Skin of body (tissue), 2 donors: ENCODE results near the gene BRS3. TPM values are rescaled to one million over a fixed set of nuclear protein-coding genes. Genes with fewer than 3 reads are reported as not detected.
A peak's percentile ranks its signal among the peaks of the same experiment; 100 is the strongest.

Experiments
- DNase-seq: peaks from one replicate; lab custom pipeline; 2025; lab: John Stamatoyannopoulos, UW
- total RNA-seq: library from RNA; depleted of rRNA; stranded (reverse); fragments of >200 nt; gene quantifications from one replicate; pipeline ENCODE4 v1.2.3, GENCODE V29; 2014

BRS3 gene
- total RNA-seq, 1 donor from 2014 or later = not detected

- DNase-seq = no peak
These were observed 5.3 kb downstream of the BRS3 start for GRCh38 chrX:136493011-136493410.

- DNase-seq = no peak
These were observed 7.3 kb downstream of the BRS3 start for GRCh38 chrX:136495043-136495442.

GRCh38 chrX:136496186-136496763, 8.5 kb downstream of the BRS3 start:
- DNase-seq = no peak

- DNase-seq = peak; percentile 90
These were observed 9.2 kb downstream of the BRS3 start for GRCh38 chrX:136496764-136497555.

GRCh38 chrX:136497556-136498052, 9.9 kb downstream of the BRS3 start, which contains the start of gene HTATSF1:
HTATSF1 (plus strand) TSS chrX:136497592; CDS start chrX:136497685, 93 bp downstream.
- peak; percentile 51 for DNase-seq

GRCh38 chrX:136519069-136519468, 31.3 kb downstream of the BRS3 start:
- DNase-seq = no peak

GRCh38 chrX:136523770-136524169, 36.0 kb downstream of the BRS3 start:
- DNase-seq = no peak

- peak; percentile 85 for DNase-seq
These were observed 38.2 kb downstream of the BRS3 start for GRCh38 chrX:136525738-136526606.

- DNase-seq = no peak
These were observed 41.0 kb downstream of the BRS3 start for GRCh38 chrX:136528645-136529315.

GRCh38 chrX:136529795-136530194, 42.0 kb downstream of the BRS3 start:
- no peak for DNase-seq

- no peak for DNase-seq
These were observed 44.2 kb downstream of the BRS3 start, which contains the start of gene VGLL1 for GRCh38 chrX:136531951-136532350. VGLL1 (plus strand) TSS chrX:136532215; CDS start chrX:136536021, 3,806 bp downstream.

GRCh38 chrX:136534131-136534530, 46.4 kb downstream of the BRS3 start:
- no peak for DNase-seq

GRCh38 chrX:136538811-136539210, 51.1 kb downstream of the BRS3 start:
- DNase-seq = no peak

GRCh38 chrX:136540226-136540625, 52.5 kb downstream of the BRS3 start:
- no peak for DNase-seq

GRCh38 chrX:136541294-136541693, 53.5 kb downstream of the BRS3 start:
- DNase-seq = no peak

GRCh38 chrX:136542281-136542680, 54.5 kb downstream of the BRS3 start:
- no peak for DNase-seq

Other genes with a start within 250 kb of the BRS3 start
- gene MAP7D3, start 236.5 kb upstream of the BRS3 start, total RNA-seq = 18.0 TPM
- gene ADGRG4, start 187.0 kb upstream of the BRS3 start, total RNA-seq = not detected
- 39.0 TPM for gene HTATSF1, start 9.6 kb downstream of the BRS3 start, total RNA-seq
- 1.1 TPM for gene VGLL1, start 44.3 kb downstream of the BRS3 start, total RNA-seq
- gene CD40LG, start 160.2 kb downstream of the BRS3 start, total RNA-seq = 0.10 TPM